HG03575 (cell line): ENCODE measurements around the gene TMCC1.
"Not testable (repeated sequence)": the region's sequence is repeated elsewhere in the genome, so short reads cannot be mapped to it uniquely, and the experiment has no call there.

Experiments
- ATAC-seq: cut with Tn5 transposase; IDR thresholded peaks from one replicate; pipeline ENCODE4 v1.9.1; 2021; ENCODE audit not compliant: unreplicated experiment, insufficient number of reproducible peaks, low FRiP score; ENCODE audit errors: extremely low read depth

TMCC1 gene

DNA sequence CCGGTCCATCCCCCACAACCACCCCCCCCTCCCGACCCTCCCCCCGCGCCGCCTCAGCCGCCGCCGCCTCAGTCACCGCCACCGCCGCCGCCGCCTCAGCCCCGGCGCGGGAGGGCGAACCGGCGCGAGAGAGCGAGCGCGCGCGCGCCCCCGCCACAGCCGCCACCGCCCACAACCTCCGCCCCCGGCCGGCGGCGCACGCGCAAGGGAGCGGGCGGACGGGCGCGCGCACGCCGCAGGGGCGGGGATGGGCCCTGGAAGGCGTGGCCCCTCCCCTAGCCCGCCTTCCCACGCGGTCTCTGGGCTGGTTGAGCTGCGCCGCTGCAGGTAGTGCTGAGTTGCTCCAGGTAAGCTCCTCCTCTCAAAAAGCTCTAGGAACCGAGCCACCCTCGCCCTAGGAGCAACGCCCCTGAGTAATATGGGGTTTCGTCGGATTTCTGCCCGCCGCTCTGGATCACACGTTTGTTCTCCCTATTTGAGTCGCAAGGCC is at the start of gene TMCC1:
Gene TMCC1, minus strand, starts transcription at position 131 of the 490 bp plus-strand sequence.
- ATAC-seq: no peak

- no peak for ATAC-seq
Observed at GRCh38 chr3:129943020-129943419, 49.5 kb upstream of the TMCC1 start.

- ATAC-seq: no peak
Observed at GRCh38 chr3:129942296-129942695, 48.8 kb upstream of the TMCC1 start.

DNA sequence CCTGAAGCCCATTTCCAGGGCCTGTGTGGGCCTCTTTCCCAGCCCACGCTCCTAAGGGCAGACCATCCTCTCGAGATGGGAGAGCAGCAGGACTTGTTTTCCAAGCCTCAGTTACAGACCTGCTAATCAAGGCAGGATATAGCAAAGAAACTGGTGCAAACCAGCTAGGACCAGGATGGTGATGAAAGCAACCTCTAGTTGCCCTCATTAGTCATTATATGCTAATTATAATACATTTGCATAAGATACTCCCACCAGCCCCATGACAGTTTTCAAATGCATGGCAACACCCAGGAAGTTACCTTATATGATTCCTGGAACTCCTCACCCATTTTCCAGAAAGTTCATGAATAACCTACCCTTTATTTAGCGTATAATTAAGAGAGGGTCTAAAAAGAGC is 46.6 kb upstream of the TMCC1 start:
- no peak for ATAC-seq

- ATAC-seq: no peak
Observed at GRCh38 chr3:129938140-129938930, 44.8 kb upstream of the TMCC1 start.

GRCh38 chr3:129937717-129938116 is 44.2 kb upstream of the TMCC1 start:
- no peak for ATAC-seq

GRCh38 chr3:129936757-129937156 is 43.2 kb upstream of the TMCC1 start:
- ATAC-seq: no peak

- no peak for ATAC-seq
Observed at GRCh38 chr3:129934234-129935123, 41.0 kb upstream of the TMCC1 start.

- no peak for ATAC-seq
Observed at GRCh38 chr3:129933471-129933870, 40.0 kb upstream of the TMCC1 start.

- ATAC-seq: no peak
Observed at GRCh38 chr3:129929383-129929782, 35.9 kb upstream of the TMCC1 start.

- no peak for ATAC-seq
Observed at GRCh38 chr3:129927072-129927471, 33.6 kb upstream of the TMCC1 start.

- no peak for ATAC-seq
Observed at GRCh38 chr3:129919806-129920205, 26.3 kb upstream of the TMCC1 start.

DNA sequence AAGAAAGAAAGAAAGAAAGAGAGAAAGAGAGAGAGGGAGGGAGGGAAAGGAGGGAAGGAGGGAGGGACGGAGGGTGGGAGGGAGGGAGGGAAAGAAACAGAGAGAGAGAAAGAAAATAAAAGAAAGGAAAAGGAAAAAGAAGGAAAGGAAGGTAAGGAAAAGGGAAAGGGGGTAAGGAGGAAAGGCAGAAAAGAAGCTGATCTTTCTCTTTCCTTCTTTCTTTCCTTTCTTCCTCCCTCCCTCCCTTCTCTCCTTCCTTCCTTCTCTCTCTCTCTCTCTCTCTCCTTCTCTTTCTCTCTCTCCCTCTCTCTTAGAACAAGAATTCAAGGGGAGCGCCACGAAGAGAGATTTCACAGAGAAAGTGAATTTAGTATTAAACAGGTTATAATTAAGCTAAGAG is 25.8 kb upstream of the TMCC1 start:
- ATAC-seq: no peak

DNA sequence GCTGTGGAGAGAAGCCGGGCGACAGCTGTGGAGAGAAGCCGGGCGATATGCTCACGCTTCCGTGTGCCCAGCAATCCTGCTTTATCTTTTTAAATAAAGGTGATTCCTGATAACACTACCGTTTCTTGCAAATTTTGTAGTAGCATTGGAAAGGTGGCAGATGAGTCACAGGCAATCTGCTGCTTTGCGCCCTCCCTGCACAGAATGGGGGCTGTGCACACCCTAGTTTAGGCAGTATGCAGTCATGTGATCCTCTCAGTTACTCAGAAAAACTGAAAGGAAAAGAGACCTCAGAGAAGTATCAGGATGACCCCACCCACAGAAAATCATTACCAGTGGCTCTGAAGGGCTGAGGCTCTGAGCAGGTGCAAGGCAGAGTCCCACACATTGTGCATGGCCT is 24.9 kb upstream of the TMCC1 start:
- no peak for ATAC-seq

GRCh38 chr3:129917423-129918007 is 24.0 kb upstream of the TMCC1 start:
- ATAC-seq: no peak

DNA sequence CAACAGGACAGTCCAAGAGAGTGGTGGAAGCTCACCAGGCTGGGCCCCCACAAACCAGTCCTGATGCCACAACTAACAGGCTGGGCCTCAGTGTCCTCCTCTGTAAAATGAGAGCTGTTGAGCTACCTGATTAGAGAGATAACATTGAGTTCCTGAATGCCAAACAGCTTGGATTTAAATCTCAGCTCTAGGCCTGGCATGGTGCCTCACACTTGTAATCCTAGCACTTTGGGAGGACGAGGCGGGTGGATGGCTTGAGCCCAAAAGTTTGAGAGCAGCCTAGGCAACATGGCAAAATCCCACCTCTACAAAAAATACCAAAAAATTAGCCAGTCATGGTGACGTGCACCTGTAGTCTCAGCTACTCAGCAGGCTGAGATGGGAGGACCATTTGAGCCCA is 20.1 kb upstream of the TMCC1 start:
- ATAC-seq: no peak

DNA sequence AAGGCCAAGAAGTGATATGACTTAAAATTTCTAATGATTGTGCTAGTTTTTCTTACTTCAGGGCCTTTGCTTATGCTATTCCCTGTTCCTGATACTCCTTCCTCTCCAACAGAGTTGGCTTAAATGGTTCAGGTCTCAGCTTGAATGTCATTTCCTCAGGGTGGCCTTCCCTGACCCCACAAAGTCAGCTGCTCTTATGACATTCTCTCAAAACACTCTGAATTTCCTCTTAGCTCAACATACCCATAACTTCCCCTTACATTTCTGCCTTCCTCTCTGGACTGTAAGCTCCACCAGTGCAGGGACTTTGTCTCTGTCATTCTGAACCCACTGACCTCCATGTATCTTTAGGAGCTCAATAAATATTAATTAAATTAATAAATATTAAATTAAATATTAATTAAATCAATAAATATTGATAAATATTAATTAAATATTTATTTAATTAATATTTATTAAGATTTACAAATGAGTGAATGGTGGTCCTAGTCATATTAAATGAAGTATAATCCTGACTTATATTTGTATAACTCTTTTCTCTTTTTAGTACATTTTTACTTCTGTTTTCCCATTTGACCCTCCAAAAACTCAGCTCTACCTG is 17.9 kb upstream of the TMCC1 start:
- ATAC-seq: no peak

DNA sequence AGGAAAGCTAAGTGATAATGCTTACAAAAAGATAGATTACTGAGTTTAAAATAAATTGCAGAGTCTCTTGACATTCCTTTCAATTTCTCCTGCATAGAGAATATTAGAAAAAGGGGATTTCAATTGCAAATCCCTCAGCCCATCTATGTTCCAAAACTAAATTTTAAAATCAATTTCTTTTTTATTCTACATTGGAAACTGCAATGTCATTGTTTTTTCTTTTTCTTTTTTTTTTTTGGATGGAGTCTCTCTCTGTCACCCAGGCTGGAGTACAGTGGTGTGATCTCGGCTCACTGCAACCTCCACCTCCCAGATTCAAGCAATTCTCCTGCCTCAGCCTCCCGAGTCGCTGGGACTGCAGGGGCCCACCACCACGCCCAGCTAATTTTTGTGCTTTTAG is 15.7 kb upstream of the TMCC1 start:
- not testable (repeated sequence) for ATAC-seq

GRCh38 chr3:129908417-129908816 is 14.9 kb upstream of the TMCC1 start:
- ATAC-seq: no peak
